ENCODE data around the gene LMF1. TPM values are rescaled to one million over a fixed set of nuclear protein-coding genes. Genes with fewer than 3 reads are reported as not detected.

The LMF1 gene
- total RNA-seq, 2 donors from 2014 or later: 15.8 to 20.1 TPM

GRCh38 chr16:873243-873661, 97.5 kb downstream of the LMF1 start:
- no peaks in the 10 kb centered on the region for H3K36me3 ChIP-seq (replicated peaks in 1 of 2; ENCODE audit: insufficient read depth in 1 of 2, low read depth in 2 of 2)

GRCh38 chr16:872436-873242, 98.1 kb downstream of the LMF1 start:
- no peak overlapping the region for H3K27ac ChIP-seq
- no peak for TF ChIP-seq CTCF (IDR thresholded peaks at IDR 0.05)
- no peak for TF ChIP-seq POLR2A (IDR thresholded peaks at IDR 0.05)
- no peaks in the 10 kb centered on the region for H3K27me3 ChIP-seq
- H3K36me3 ChIP-seq (replicated peaks in 1 of 2; ENCODE audit: insufficient read depth in 1 of 2, low read depth in 2 of 2): no peaks in the 10 kb centered on the region
- H3K9me3 ChIP-seq: no peaks in the 10 kb centered on the region
- H3K4me1 ChIP-seq: no peaks in the 10 kb centered on the region
- 92 to 94% methylated on average over 16 to 23 of the region's 23 CpGs for WGBS, 2 donors
- ATAC-seq: no peak
- DNase-seq: no peak
- intact Hi-C loops (cut with DNase I): no loop called here
- H3K4me3 ChIP-seq: no peak overlapping the region

More at GRCh38 chr16:873243-873661, 97.5 kb downstream of the LMF1 start:
- Histone ChIP-seq H3K27me3 (no peaks in the 10 kb centered on the region), H3K4me1 (no peaks in the 10 kb centered on the region), H3K4me3 (no peak overlapping the region), H3K9me3 (no peaks in the 10 kb centered on the region), H3K27ac (no peak overlapping the region)
- intact Hi-C loops (cut with DNase I): no loop called here
- no peak for TF ChIP-seq POLR2A (IDR thresholded peaks at IDR 0.05)
- no peak for TF ChIP-seq CTCF (IDR thresholded peaks at IDR 0.05)
- WGBS, 2 donors: 79 to 84% methylated on average over 17 to 19 of the region's 29 CpGs
- ATAC-seq: no peak
- no peak for DNase-seq

- WGBS, 2 donors: 90 to 94% methylated on average over 18 to 27 of the region's 30 CpGs
- intact Hi-C loops (cut with DNase I): no loop called here
- TF ChIP-seq CTCF (IDR thresholded peaks at IDR 0.05): no peak
- TF ChIP-seq POLR2A (IDR thresholded peaks at IDR 0.05): no peak
- no peak overlapping the region for H3K27ac ChIP-seq
- H3K27me3 ChIP-seq: no peaks in the 10 kb centered on the region
- no peaks in the 10 kb centered on the region for H3K9me3 ChIP-seq
- no peak overlapping the region for H3K4me3 ChIP-seq
- no peaks in the 10 kb centered on the region for H3K36me3 ChIP-seq (replicated peaks in 1 of 2; ENCODE audit: insufficient read depth in 1 of 2, low read depth in 2 of 2)
- no peak for ATAC-seq
- H3K4me1 ChIP-seq: no peaks in the 10 kb centered on the region
- no peak for DNase-seq
Measured at GRCh38 chr16:871562-872345, 99.0 kb downstream of the LMF1 start.

- DNase-seq (no peak), ATAC-seq (no peak)
- Histone ChIP-seq H3K4me3 (no peak overlapping the region), H3K27me3 (no peaks in the 10 kb centered on the region), H3K27ac (no peak overlapping the region), H3K36me3 (replicated peaks in 1 of 2; ENCODE audit: insufficient read depth in 1 of 2, low read depth in 2 of 2) (no peaks in the 10 kb centered on the region), H3K4me1 (no peaks in the 10 kb centered on the region), H3K9me3 (no peaks in the 10 kb centered on the region)
- intact Hi-C loops (cut with DNase I): no loop called here
- 90 to 100% methylated on average over 5 to 31 of the region's 31 CpGs for WGBS, 2 donors
- no peak for TF ChIP-seq POLR2A (IDR thresholded peaks at IDR 0.05)
- no peak for TF ChIP-seq CTCF (IDR thresholded peaks at IDR 0.05)
Measured at GRCh38 chr16:870856-871561, 99.8 kb downstream of the LMF1 start.
